GM12878 (cell line): ENCODE results near the gene ZBED2. TPM values are rescaled to one million over a fixed set of nuclear protein-coding genes. Genes with fewer than 3 reads are reported as not detected.

Experiments
- ATAC-seq: fragments of 200-7000 bp; cut with Tn5 transposase; 3 replicates; pipeline ENCODE4 v1.9.1; 2020; ENCODE audit warnings: mild to moderate bottlenecking, moderate library complexity
- BruUV-seq: library from RNA; stranded (reverse); fragments of 400-500 nt; replicated peaks from 2 replicates; lab custom pipeline; 2021; lab: Mats Ljungman, UMichigan
- CTCF ChIA-PET: fragments of 300-600 bp; sonication (Branson Sonifier 250); formaldehyde crosslinking; extraction: SDS; loops from one replicate; lab custom pipeline; 2021; ENCODE audit warnings: inconsistent platforms; lab: Yijun Ruan, JAX
- POLR2A ChIA-PET: fragments of 350-600 bp; formaldehyde crosslinking; extraction: SDS; loops from one replicate; lab custom pipeline; 2021; ENCODE audit warnings: inconsistent platforms; lab: Charles Lee
- RAD21 ChIA-PET: fragments of 300-600 bp; sonication (Branson Sonifier 250); formaldehyde crosslinking; loops from one replicate; lab custom pipeline; 2023; ENCODE audit warnings: antibody characterized with exemption; ENCODE audit not compliant: unreplicated experiment; lab: Charles Lee
- SMC1A ChIA-PET: fragments of 300-600 bp; sonication (Branson Sonifier 250); formaldehyde crosslinking; loops from one replicate; lab custom pipeline; 2023; ENCODE audit not compliant: unreplicated experiment, uncharacterized antibody; lab: Charles Lee
- DNase-seq: peaks from one replicate; pipeline ENCODE4 v3.0.0-alpha.2; 2011; ENCODE audit warnings: low read depth, low spot score
- FAIRE-seq: peaks from 3 replicates; lab custom pipeline; 2011; peaks lifted over from hg19 to GRCh38; lab: Jason Lieb, UNC
- H2AFZ ChIP-seq: 2 replicates; pipeline ENCODE4 v1.6.0; 2011; ENCODE audit warnings: low read depth, low read length, control low read depth; ENCODE audit not compliant: control insufficient read depth
- H3K27ac ChIP-seq: 2 replicates; pipeline ENCODE4 v1.5.1; 2011; ENCODE audit warnings: control low read depth; ENCODE audit not compliant: control insufficient read depth, insufficient read depth
- H3K27me3 ChIP-seq, 2 experiments: replicated peaks in 1 of 2; 2 replicates each; pipeline versions ENCODE4 v1.6.0 to v1.6.1; 2011; ENCODE audit warnings: low read length in 1 of 2; ENCODE audit not compliant: control insufficient read depth in 2 of 2, insufficient read depth in 2 of 2
- H3K36me3 ChIP-seq, 2 experiments: 2 replicates each; pipeline ENCODE4 v1.5.1; 2011; ENCODE audit warnings: low read length in 1 of 2; ENCODE audit not compliant: control insufficient read depth in 2 of 2, insufficient read depth in 2 of 2
- H3K4me1 ChIP-seq: 2 replicates; pipeline ENCODE4 v1.6.1; 2011; ENCODE audit warnings: mild to moderate bottlenecking, low read length, moderate library complexity, mixed read lengths; ENCODE audit not compliant: control insufficient read depth, insufficient read depth
- H3K4me2 ChIP-seq: 2 replicates; pipeline ENCODE4 v1.6.0; 2011; ENCODE audit warnings: control low read depth; ENCODE audit not compliant: control insufficient read depth, insufficient read depth
- H3K4me3 ChIP-seq: fragments of 200-600 bp; sonication (generic); 2 replicates; pipeline ENCODE4 v1.5.1; 2016
- H3K79me2 ChIP-seq: 2 replicates; pipeline ENCODE4 v1.6.0; 2011; ENCODE audit warnings: low read length; ENCODE audit not compliant: control insufficient read depth, insufficient read depth
- H3K9ac ChIP-seq: 2 replicates; pipeline ENCODE4 v1.8.0; 2011; ENCODE audit warnings: low read length, control low read depth, mixed read lengths; ENCODE audit not compliant: control insufficient read depth, insufficient read depth
- H3K9me3 ChIP-seq: replicated peaks from 3 replicates; pipeline ENCODE4 v1.5.1; 2011; ENCODE audit warnings: mild to moderate bottlenecking, low read length; ENCODE audit not compliant: control insufficient read depth, insufficient read depth
- H4K20me1 ChIP-seq: 2 replicates; pipeline ENCODE4 v1.6.0; 2011; ENCODE audit not compliant: control insufficient read depth, insufficient read depth
- ATF7 ChIP-seq: fragments of 450-650 bp; IDR thresholded peaks from 2 replicates; pipeline ENCODE4 v1.6.1; 2016; ENCODE audit warnings: low read depth, mild to moderate bottlenecking
- BRCA1 ChIP-seq: IDR thresholded peaks from 2 replicates; pipeline ENCODE4 v1.6.1; 2011; ENCODE audit warnings: low read depth, low read length, improper control_type of control experiment
- DPF2 ChIP-seq: fragments of 450-650 bp; IDR thresholded peaks from 2 replicates; pipeline ENCODE4 v1.6.1; 2017; ENCODE audit warnings: mild to moderate bottlenecking
- HDAC2 ChIP-seq: fragments of 200-600 bp; sonication (generic); IDR thresholded peaks from 2 replicates; pipeline ENCODE4 v1.6.1; 2017
- MYB ChIP-seq: fragments of 150-350 bp; IDR thresholded peaks from 2 replicates; pipeline ENCODE4 v1.6.1; 2014; ENCODE audit warnings: mild to moderate bottlenecking, low read depth, low read length, borderline replicate concordance
- NFYA ChIP-seq: IDR thresholded peaks from 2 replicates; pipeline ENCODE4 v1.6.1; 2011; ENCODE audit warnings: low read depth, mild to moderate bottlenecking, low read length, improper control_type of control experiment, borderline replicate concordance
- NR2C2 ChIP-seq: IDR thresholded peaks from 2 replicates; pipeline ENCODE4 v1.6.1; 2011; ENCODE audit warnings: borderline replicate concordance, low read depth; ENCODE audit not compliant: control insufficient read depth, insufficient read length
- PAX5 ChIP-seq: IDR thresholded peaks from 2 replicates; pipeline ENCODE4 v1.6.1; 2011; ENCODE audit warnings: low read depth, low read length, borderline replicate concordance
- PML ChIP-seq: IDR thresholded peaks from 2 replicates; pipeline ENCODE4 v1.6.1; 2012; ENCODE audit warnings: low read length, inconsistent platforms
- RAD21 ChIP-seq: IDR thresholded peaks from 2 replicates; pipeline ENCODE4 v1.6.1; 2011; ENCODE audit warnings: mild to moderate bottlenecking, low read depth, low read length, moderate library complexity; ENCODE audit not compliant: insufficient read depth
- RAD51 ChIP-seq: fragments of 450-650 bp; IDR thresholded peaks from 2 replicates; pipeline ENCODE4 v1.6.1; 2016; ENCODE audit warnings: moderate library complexity, mild to moderate bottlenecking, inconsistent platforms
- SMARCA5 ChIP-seq: fragments of 450-650 bp; IDR thresholded peaks from 2 replicates; pipeline ENCODE4 v1.6.1; 2017; ENCODE audit warnings: mild to moderate bottlenecking
- SREBF1 ChIP-seq: IDR thresholded peaks from 2 replicates; pipeline ENCODE4 v1.6.1; 2012; ENCODE audit warnings: mild to moderate bottlenecking, low read length
- WRNIP1 ChIP-seq: IDR thresholded peaks from 2 replicates; pipeline ENCODE4 v1.6.1; 2011; ENCODE audit warnings: low read depth, low read length, improper control_type of control experiment, borderline replicate concordance
- ZZZ3 ChIP-seq: IDR thresholded peaks from 2 replicates; pipeline ENCODE4 v1.6.1; 2011; ENCODE audit warnings: low read depth; ENCODE audit not compliant: control insufficient read depth, insufficient read length
- WGBS: methylation state at CpG from one replicate; pipeline ENCODE4 v1.1.6; 2016; ENCODE audit warnings: low lambda C conversion rate; ENCODE audit not compliant: insufficient replicate concordance, insufficient coverage; ENCODE audit errors: missing lambda C conversion rate; 5-methylcytosine and 5-hydroxymethylcytosine counted together
- in situ Hi-C: fragments of 300-500 bp; cut with MboI; formaldehyde crosslinking; loops from 9 replicates; pipeline ENCODE4 v1.14.3; 2018; ENCODE audit warnings: mixed read lengths
- intact Hi-C: fragments of 100-400 bp; cut with micrococcal nuclease; formaldehyde crosslinking; loops from one replicate; pipeline ENCODE4 v1.14.2; 2022; ENCODE audit not compliant: unreplicated experiment
- polyA plus RNA-seq, 11 experiments: library from polyadenylated mRNA; depleted of rRNA in 4 of 11; unstranded in 6 of 11; stranded (reverse) in 5 of 11; fragments of >200 nt; fragmentation: Nextera tagmentation in 4 of 11; fragmentation: Illumina TruSeq in 1 of 11; extraction: Ambion mirVana in 4 of 11; extraction: Trizol in 1 of 11; gene quantifications; 1 replicate in 1 of 11; 2 replicates in 10 of 11; pipeline versions ENCODE4 v1.2.1 to v1.2.3, GENCODE V29; 2011 to 2016; ENCODE audit warnings: inconsistent platforms in 2 of 11, missing spikeins in 2 of 11, low read depth in 1 of 11
- total RNA-seq, 4 experiments: library from RNA; depleted of rRNA in 3 of 4; stranded (reverse); fragments of >200 nt in 3 of 4; fragmentation: Illumina TruSeq in 1 of 4; extraction: Trizol in 1 of 4; gene quantifications; 2 replicates each; pipeline versions ENCODE4 v1.2.1 to v1.2.3, GENCODE V29; 2013 to 2021
- TF ChIP-seq, protein P1 (sequence below): fragments of 450-650 bp; IDR thresholded peaks from 2 replicates; pipeline ENCODE4 v1.6.1; 2018; ENCODE audit warnings: mild to moderate bottlenecking, low read depth, moderate library complexity; ENCODE audit not compliant: partially characterized antibody
- TF ChIP-seq, protein P2 (sequence below): IDR thresholded peaks from 2 replicates; pipeline ENCODE4 v1.6.1; 2011; ENCODE audit warnings: borderline replicate concordance, low read depth, mild to moderate bottlenecking, moderate library complexity, low read length; ENCODE audit not compliant: insufficient read depth, poor library complexity, severe bottlenecking
- TF ChIP-seq, protein P3 (sequence below): fragments of 450-650 bp; IDR thresholded peaks from 2 replicates; pipeline ENCODE4 v1.6.1; 2017; ENCODE audit warnings: mild to moderate bottlenecking, low read depth, inconsistent platforms; ENCODE audit not compliant: poor library complexity, severe bottlenecking

The ZBED2 gene
- total and polyA plus RNA-seq, 10 of the 15 experiments (the other 5 are each of a cell fraction or from before 2014, with no cell fraction given), result 0.02 to 0.24 (median 0.08) TPM; not detected in 3

DNA sequence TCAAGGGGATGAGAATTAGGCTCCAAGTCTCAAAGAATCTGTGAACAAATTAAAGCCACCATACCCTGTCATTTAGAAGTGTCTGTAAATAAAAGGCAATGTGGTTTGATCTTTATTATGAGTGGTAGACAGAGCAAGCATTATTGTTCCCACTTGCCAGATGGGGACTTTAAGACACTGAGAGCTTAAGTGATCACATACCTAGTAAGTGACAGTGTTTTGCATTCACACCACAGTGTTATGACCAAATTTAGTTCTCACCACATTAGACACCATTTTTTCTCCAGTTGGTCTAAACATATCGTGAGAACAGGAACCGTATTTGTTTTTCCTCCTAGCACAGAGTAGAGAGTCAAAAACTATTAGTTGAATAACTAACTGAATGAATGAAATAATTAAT lies 13.2 kb upstream of the ZBED2 start (continued):
- TF ChIP-seq NFYA (no peak), BRCA1 (no peak), PAX5 (no peak), ZZZ3 (no peak), RAD51 (no peak)
- TF ChIP-seq, protein P1, sequence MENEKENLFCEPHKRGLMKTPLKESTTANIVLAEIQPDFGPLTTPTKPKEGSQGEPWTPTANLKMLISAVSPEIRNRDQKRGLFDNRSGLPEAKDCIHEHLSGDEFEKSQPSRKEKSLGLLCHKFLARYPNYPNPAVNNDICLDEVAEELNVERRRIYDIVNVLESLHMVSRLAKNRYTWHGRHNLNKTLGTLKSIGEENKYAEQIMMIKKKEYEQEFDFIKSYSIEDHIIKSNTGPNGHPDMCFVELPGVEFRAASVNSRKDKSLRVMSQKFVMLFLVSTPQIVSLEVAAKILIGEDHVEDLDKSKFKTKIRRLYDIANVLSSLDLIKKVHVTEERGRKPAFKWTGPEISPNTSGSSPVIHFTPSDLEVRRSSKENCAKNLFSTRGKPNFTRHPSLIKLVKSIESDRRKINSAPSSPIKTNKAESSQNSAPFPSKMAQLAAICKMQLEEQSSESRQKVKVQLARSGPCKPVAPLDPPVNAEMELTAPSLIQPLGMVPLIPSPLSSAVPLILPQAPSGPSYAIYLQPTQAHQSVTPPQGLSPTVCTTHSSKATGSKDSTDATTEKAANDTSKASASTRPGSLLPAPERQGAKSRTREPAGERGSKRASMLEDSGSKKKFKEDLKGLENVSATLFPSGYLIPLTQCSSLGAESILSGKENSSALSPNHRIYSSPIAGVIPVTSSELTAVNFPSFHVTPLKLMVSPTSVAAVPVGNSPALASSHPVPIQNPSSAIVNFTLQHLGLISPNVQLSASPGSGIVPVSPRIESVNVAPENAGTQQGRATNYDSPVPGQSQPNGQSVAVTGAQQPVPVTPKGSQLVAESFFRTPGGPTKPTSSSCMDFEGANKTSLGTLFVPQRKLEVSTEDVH, result no peak

DNA sequence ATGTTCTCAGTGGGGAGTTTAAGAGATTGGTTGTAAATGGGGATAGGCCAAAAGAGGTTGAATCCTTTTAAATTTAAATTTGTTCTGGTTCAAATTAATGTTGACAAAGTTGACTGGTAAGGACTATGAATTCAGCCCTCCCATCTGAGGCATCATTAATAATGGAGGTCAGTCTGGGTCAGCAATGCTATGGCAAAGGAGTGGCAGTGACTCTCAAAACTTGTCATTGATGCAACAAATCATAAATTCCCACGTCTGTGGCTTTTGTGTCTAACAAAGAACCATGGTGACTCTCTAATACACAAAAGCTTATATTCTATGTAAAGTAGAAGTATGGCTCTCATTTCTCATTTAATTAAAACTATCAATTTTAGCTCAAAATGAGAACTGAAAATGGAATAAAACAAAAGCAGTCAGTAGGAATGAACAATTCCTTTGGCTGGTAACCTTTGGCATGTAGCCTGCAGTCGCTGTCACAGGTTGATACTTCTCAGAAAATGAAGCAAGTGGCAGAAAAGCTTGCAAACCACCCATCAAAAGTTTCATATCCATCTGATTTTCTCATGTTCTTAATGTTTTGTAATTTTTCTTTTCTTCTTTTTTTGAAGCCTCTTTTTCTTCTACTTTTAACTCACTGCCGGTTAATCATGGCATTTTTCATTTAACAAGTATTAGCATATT lies 12.2 kb upstream of the ZBED2 start:
- intact Hi-C loops, result no loop called here
- TF ChIP-seq WRNIP1 (no peak), SREBF1 (no peak), MYB (no peak), HDAC2 (no peak), PML (no peak), SMARCA5 (no peak), ATF7 (no peak), NR2C2 (no peak), RAD21 (no peak), NFYA (no peak), DPF2 (no peak)
- TF ChIP-seq, protein P2, sequence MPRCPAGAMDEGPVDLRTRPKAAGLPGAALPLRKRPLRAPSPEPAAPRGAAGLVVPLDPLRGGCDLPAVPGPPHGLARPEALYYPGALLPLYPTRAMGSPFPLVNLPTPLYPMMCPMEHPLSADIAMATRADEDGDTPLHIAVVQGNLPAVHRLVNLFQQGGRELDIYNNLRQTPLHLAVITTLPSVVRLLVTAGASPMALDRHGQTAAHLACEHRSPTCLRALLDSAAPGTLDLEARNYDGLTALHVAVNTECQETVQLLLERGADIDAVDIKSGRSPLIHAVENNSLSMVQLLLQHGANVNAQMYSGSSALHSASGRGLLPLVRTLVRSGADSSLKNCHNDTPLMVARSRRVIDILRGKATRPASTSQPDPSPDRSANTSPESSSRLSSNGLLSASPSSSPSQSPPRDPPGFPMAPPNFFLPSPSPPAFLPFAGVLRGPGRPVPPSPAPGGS, result no peak
- TF ChIP-seq, protein P3, sequence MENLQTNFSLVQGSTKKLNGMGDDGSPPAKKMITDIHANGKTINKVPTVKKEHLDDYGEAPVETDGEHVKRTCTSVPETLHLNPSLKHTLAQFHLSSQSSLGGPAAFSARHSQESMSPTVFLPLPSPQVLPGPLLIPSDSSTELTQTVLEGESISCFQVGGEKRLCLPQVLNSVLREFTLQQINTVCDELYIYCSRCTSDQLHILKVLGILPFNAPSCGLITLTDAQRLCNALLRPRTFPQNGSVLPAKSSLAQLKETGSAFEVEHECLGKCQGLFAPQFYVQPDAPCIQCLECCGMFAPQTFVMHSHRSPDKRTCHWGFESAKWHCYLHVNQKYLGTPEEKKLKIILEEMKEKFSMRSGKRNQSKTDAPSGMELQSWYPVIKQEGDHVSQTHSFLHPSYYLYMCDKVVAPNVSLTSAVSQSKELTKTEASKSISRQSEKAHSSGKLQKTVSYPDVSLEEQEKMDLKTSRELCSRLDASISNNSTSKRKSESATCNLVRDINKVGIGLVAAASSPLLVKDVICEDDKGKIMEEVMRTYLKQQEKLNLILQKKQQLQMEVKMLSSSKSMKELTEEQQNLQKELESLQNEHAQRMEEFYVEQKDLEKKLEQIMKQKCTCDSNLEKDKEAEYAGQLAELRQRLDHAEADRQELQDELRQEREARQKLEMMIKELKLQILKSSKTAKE, result no peak

More for the DNA sequence above, 12.2 kb upstream of the ZBED2 start:
- no peaks in the 10 kb centered on the region for H3K79me2 ChIP-seq
- ChIA-PET POLR2A (interaction anchor here (0.7 kb wide), 1 partner anchor 10 kb away, joined by 3 read pairs; no protein-coding TSS in a partner anchor), RAD21 (no interaction called here), SMC1A (interaction anchor here (1.0 kb wide), 1 partner anchor 11 kb away, joined by 3 read pairs; no protein-coding TSS in a partner anchor), CTCF (interaction anchor here (0.9 to 1.6 kb wide), 4 partner anchors 9 to 61 kb away, joined by 3 to 5 read pairs (median 4); no protein-coding TSS in a partner anchor)
- H4K20me1 ChIP-seq, result no peaks in the 10 kb centered on the region
- no peak for ATAC-seq
- H3K9ac ChIP-seq, result no peak overlapping the region
- H3K4me3 ChIP-seq, result no peak overlapping the region
- no peaks in the 10 kb centered on the region for H3K9me3 ChIP-seq
- no peak for FAIRE-seq
- in situ Hi-C loops, result no loop called here
- H3K27me3 ChIP-seq, result no peaks in the 10 kb centered on the region
- no peaks in the 10 kb centered on the region for H3K4me1 ChIP-seq
- no TSS peak for BruUV-seq
- H3K4me2 ChIP-seq, result no peak overlapping the region
- WGBS, result 43% methylated on average over 3 of the region's 3 CpGs
- H3K27ac ChIP-seq, result no peak overlapping the region
- H3K36me3 ChIP-seq, result no peaks in the 10 kb centered on the region
- H2AFZ ChIP-seq, result no peak overlapping the region
- DNase-seq, result no peak
